GM21423 (cell line): ENCODE data around the gene GFRA1.
"Not testable (repeated sequence)": the region's sequence is repeated elsewhere in the genome, so short reads cannot be mapped to it uniquely, and the experiment has no call there.

Experiments used
- ATAC-seq: cut with Tn5 transposase; IDR thresholded peaks from one replicate; pipeline ENCODE4 v1.9.1; 2021; ENCODE audit warnings: mild to moderate bottlenecking, moderate library complexity; ENCODE audit not compliant: unreplicated experiment

GFRA1 gene

GRCh38 chr10:116073510-116073909 is 199.5 kb downstream of the GFRA1 start:
- no peak for ATAC-seq

GRCh38 chr10:116073001-116073400 is 200.0 kb downstream of the GFRA1 start:
- ATAC-seq, result no peak

- ATAC-seq, result no peak
These were observed 201.4 kb downstream of the GFRA1 start for GRCh38 chr10:116071453-116072148.

- no peak for ATAC-seq
These were observed 202.2 kb downstream of the GFRA1 start for GRCh38 chr10:116070743-116071320.

GRCh38 chr10:116069856-116070255 is 203.2 kb downstream of the GFRA1 start:
- no peak for ATAC-seq

GRCh38 chr10:116067825-116068224 is 205.2 kb downstream of the GFRA1 start:
- no peak for ATAC-seq

GRCh38 chr10:116063107-116063506 is 209.9 kb downstream of the GFRA1 start:
- ATAC-seq, result no peak

- ATAC-seq, result no peak
These were observed 212.1 kb downstream of the GFRA1 start for GRCh38 chr10:116060864-116061263.

GRCh38 chr10:116059320-116059719 is 213.7 kb downstream of the GFRA1 start:
- ATAC-seq, result no peak

GRCh38 chr10:116056445-116057293 is 216.3 kb downstream of the GFRA1 start:
- no peak for ATAC-seq

GRCh38 chr10:116055917-116056252 is 217.1 kb downstream of the GFRA1 start:
- ATAC-seq, result no peak

GRCh38 chr10:116055252-116055916 is 217.6 kb downstream of the GFRA1 start:
- no peak for ATAC-seq

GRCh38 chr10:116053910-116054309 is 219.1 kb downstream of the GFRA1 start:
- ATAC-seq, result no peak

GRCh38 chr10:116053009-116053730 is 219.8 kb downstream of the GFRA1 start:
- ATAC-seq, result not testable (repeated sequence)

GRCh38 chr10:116052522-116052921 is 220.5 kb downstream of the GFRA1 start:
- ATAC-seq, result not testable (repeated sequence)

GRCh38 chr10:116049974-116050304 is 223.1 kb downstream of the GFRA1 start:
- ATAC-seq, result no peak

- ATAC-seq, result no peak
These were observed 223.6 kb downstream of the GFRA1 start for GRCh38 chr10:116049158-116049973.

- ATAC-seq, result no peak
These were observed 227.3 kb downstream of the GFRA1 start for GRCh38 chr10:116045366-116046356.

- no peak for ATAC-seq
These were observed 228.2 kb downstream of the GFRA1 start for GRCh38 chr10:116044801-116045248.
